ENCODE results near the gene VSTM4.

GRCh38 chr10:49104323-49104722 is 11.0 kb downstream of the VSTM4 start:
- TF ChIP-seq POLR2AphosphoS5 (IDR thresholded peaks at IDR 0.05) (no peak), CTCF (IDR thresholded peaks at IDR 0.05) (no peak), POLR2A (IDR thresholded peaks at IDR 0.05) (no peak)
